HAP-1 (cell line): ENCODE results near the gene CLEC2D.
A peak's percentile ranks its signal among the peaks of the same experiment; 100 is the strongest.
"Not testable (repeated sequence)": the region's sequence is repeated elsewhere in the genome, so short reads cannot be mapped to it uniquely, and the experiment has no call there.

Experiments
- DNase-seq, 2 experiments: peaks; one replicate each; pipeline ENCODE4 v3.0.0-alpha.2; 2016 to 2020; ENCODE audit warnings: low spot score in 2 of 2
- H3K27me3 ChIP-seq: fragments of 250-450 bp; sonication (Bioruptor Pico); 2 replicates; pipeline ENCODE4 v1.5.1; 2020; ENCODE audit warnings: low read depth, mild to moderate bottlenecking, moderate library complexity
- H3K36me3 ChIP-seq: fragments of 250-450 bp; sonication (Bioruptor Pico); replicated peaks from 2 replicates; pipeline ENCODE4 v1.5.1; 2020; ENCODE audit warnings: mild to moderate bottlenecking
- H3K4me1 ChIP-seq: fragments of 250-450 bp; sonication (Bioruptor Pico); 2 replicates; pipeline ENCODE4 v1.5.1; 2020; ENCODE audit warnings: mild to moderate bottlenecking
- H3K4me3 ChIP-seq: fragments of 250-450 bp; sonication (Bioruptor Pico); 2 replicates; pipeline ENCODE4 v1.5.1; 2020; ENCODE audit warnings: mild to moderate bottlenecking, moderate library complexity
- H3K9me3 ChIP-seq: fragments of 250-450 bp; sonication (Bioruptor Pico); 2 replicates; pipeline ENCODE4 v1.5.1; 2020; ENCODE audit warnings: mild to moderate bottlenecking, moderate library complexity
- in situ Hi-C: fragments of 300-500 bp; cut with MboI; formaldehyde crosslinking; loops from 3 replicates; pipeline ENCODE4 v1.14.3; 2020; ENCODE audit warnings: low sequenced_read_pairs, inconsistent platforms, mixed read lengths

The CLEC2D gene

GRCh38 chr12:9732921-9733461 lies 63.5 kb downstream of the CLEC2D start, which contains the start of gene CLECL1:
Gene CLECL1 (minus strand): TSS chr12:9733097.
- H3K4me3 ChIP-seq, result no peak within 1 kb of the TSS
- no peak for DNase-seq

GRCh38 chr12:9735601-9736000 lies 66.1 kb downstream of the CLEC2D start:
- no peaks in the 10 kb centered on the region for H3K36me3 ChIP-seq
- no peak for DNase-seq
- no peaks in the 10 kb centered on the region for H3K4me1 ChIP-seq
- H3K4me3 ChIP-seq, result no peak overlapping the region
- no peaks in the 10 kb centered on the region for H3K9me3 ChIP-seq
- in situ Hi-C loops, result loop anchor here (25.0 kb wide), 1 partner anchor 827 kb away; no protein-coding TSS in a partner anchor
- H3K27me3 ChIP-seq, result no peaks in the 10 kb centered on the region

More at GRCh38 chr12:9732921-9733461, 63.5 kb downstream of the CLEC2D start, which contains the start of gene CLECL1:
- Histone ChIP-seq H3K9me3 (no peaks in the 10 kb centered on the region), H3K36me3 (no peaks in the 10 kb centered on the region), H3K27me3 (no peaks in the 10 kb centered on the region), H3K4me1 (no peaks in the 10 kb centered on the region)
- in situ Hi-C loops, result loop anchor here (25.0 kb wide), 1 partner anchor 829 kb away; no protein-coding TSS in a partner anchor

GRCh38 chr12:9736936-9737705 lies 67.6 kb downstream of the CLEC2D start:
- Histone ChIP-seq H3K27me3 (no peaks in the 10 kb centered on the region), H3K36me3 (no peaks in the 10 kb centered on the region), H3K9me3 (no peaks in the 10 kb centered on the region), H3K4me1 (no peaks in the 10 kb centered on the region), H3K4me3 (no peak overlapping the region)
- peak in 1 of 2 experiments; percentile 16 for DNase-seq
- in situ Hi-C loops, result loop anchor here (25.0 kb wide), 1 partner anchor 825 kb away; no protein-coding TSS in a partner anchor

GRCh38 chr12:9738905-9739304 lies 69.4 kb downstream of the CLEC2D start:
- not testable (repeated sequence) for H3K4me1 ChIP-seq, H3K27me3 ChIP-seq, H3K36me3 ChIP-seq, H3K9me3 ChIP-seq, H3K4me3 ChIP-seq, DNase-seq
- in situ Hi-C loops, result loop anchor here (25.0 kb wide), 1 partner anchor 823 kb away; no protein-coding TSS in a partner anchor

- in situ Hi-C loops, result loop anchor here (10.0 to 25.0 kb wide), 2 partner anchors 395 to 823 kb away; partner anchors contain the start of gene CLEC7A
- H3K9me3 ChIP-seq, H3K36me3 ChIP-seq, H3K4me3 ChIP-seq, H3K27me3 ChIP-seq, DNase-seq, H3K4me1 ChIP-seq: not testable (repeated sequence)
Measured at GRCh38 chr12:9739404-9740105, 70.0 kb downstream of the CLEC2D start.

- Histone ChIP-seq H3K36me3 (no peaks in the 10 kb centered on the region), H3K4me1 (peaks cover 4% of the 10 kb centered on the region; the same call in 1 of the 2 replicates), H3K9me3 (no peaks in the 10 kb centered on the region), H3K27me3 (no peaks in the 10 kb centered on the region), H3K4me3 (no peak overlapping the region)
- no peak for DNase-seq
- in situ Hi-C loops, result loop anchor here (10.0 to 25.0 kb wide), 2 partner anchors 395 to 822 kb away; partner anchors contain the start of gene CLEC7A
Measured at GRCh38 chr12:9740106-9740750, 70.7 kb downstream of the CLEC2D start.

GRCh38 chr12:9741726-9742125 lies 72.2 kb downstream of the CLEC2D start:
- Histone ChIP-seq H3K9me3 (no peaks in the 10 kb centered on the region), H3K4me1 (peaks cover 4% of the 10 kb centered on the region; the same call in 1 of the 2 replicates), H3K27me3 (no peaks in the 10 kb centered on the region), H3K4me3 (no peak overlapping the region), H3K36me3 (no peaks in the 10 kb centered on the region)
- DNase-seq, result no peak
- in situ Hi-C loops, result loop anchor here (10.0 to 25.0 kb wide), 2 partner anchors 393 to 821 kb away; partner anchors contain the start of gene CLEC7A

- peaks cover 4% of the 10 kb centered on the region; the same call in 1 of the 2 replicates for H3K4me1 ChIP-seq
- in situ Hi-C loops, result loop anchor here (10.0 to 25.0 kb wide), 2 partner anchors 392 to 820 kb away; partner anchors contain the start of gene CLEC7A
Measured at GRCh38 chr12:9742661-9743060, 73.1 kb downstream of the CLEC2D start.

GRCh38 chr12:9745199-9745598 lies 75.7 kb downstream of the CLEC2D start:
- peaks cover 7% of the 10 kb centered on the region for H3K4me1 ChIP-seq
- no peaks in the 10 kb centered on the region for H3K36me3 ChIP-seq
- no peaks in the 10 kb centered on the region for H3K9me3 ChIP-seq
- in situ Hi-C loops, result loop anchor here (10.0 to 25.0 kb wide), 2 partner anchors 390 to 817 kb away; partner anchors contain the start of gene CLEC7A
- no peak overlapping the region for H3K4me3 ChIP-seq
- H3K27me3 ChIP-seq, result no peaks in the 10 kb centered on the region
- no peak for DNase-seq

More at GRCh38 chr12:9742661-9743060, 73.1 kb downstream of the CLEC2D start:
- H3K36me3 ChIP-seq, result no peaks in the 10 kb centered on the region
- H3K9me3 ChIP-seq, result no peaks in the 10 kb centered on the region
- no peaks in the 10 kb centered on the region for H3K27me3 ChIP-seq
- no peak for DNase-seq
- H3K4me3 ChIP-seq, result no peak overlapping the region
